ENCODE results near the gene TSG101.

DNA sequence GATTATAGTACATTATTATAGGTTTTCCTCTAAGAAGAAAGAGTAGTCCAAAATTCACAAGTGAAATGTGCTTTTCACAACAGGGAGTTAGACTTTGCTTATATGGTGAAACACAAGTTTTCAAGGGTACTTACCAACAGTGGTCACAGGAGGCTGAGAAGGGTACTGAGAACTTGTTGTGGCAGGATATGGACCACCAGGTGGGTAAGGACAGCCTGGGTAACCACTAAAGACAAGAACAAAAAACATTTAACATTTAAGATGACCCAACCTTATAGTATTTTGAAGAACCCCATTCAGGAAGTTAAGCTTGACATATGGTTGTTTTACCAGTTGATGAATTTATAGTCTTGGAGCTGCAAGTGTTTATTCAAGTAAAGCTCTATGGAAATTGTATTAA, 24.4 kb downstream of the TSG101 start:
- no peak for TF ChIP-seq TAF1 (IDR thresholded peaks at IDR 0.05; ENCODE audit: low read depth, low read length)
- no peak for TF ChIP-seq POLR2AphosphoS5 (IDR thresholded peaks at IDR 0.05; ENCODE audit: low read depth, low read length)
- no peak for TF ChIP-seq POLR2A (IDR thresholded peaks at IDR 0.05; ENCODE audit: low read depth, low read length)
- no peak for TF ChIP-seq SPI1 (IDR thresholded peaks at IDR 0.05; ENCODE audit: low read depth, low read length)
- TF ChIP-seq POU2F2 (IDR thresholded peaks at IDR 0.05; ENCODE audit: low read depth, low read length) = no peak
- no peak for TF ChIP-seq PAX5 (IDR thresholded peaks at IDR 0.05; ENCODE audit: insufficient read depth, low read length, severe bottlenecking)
